ENCODE measurements around the gene RFX2. TPM values are rescaled to one million over a fixed set of nuclear protein-coding genes. Genes with fewer than 3 reads are reported as not detected.
A peak's percentile ranks its signal among the peaks of the same experiment; 100 is the strongest.
"Not testable (repeated sequence)": the region's sequence is repeated elsewhere in the genome, so short reads cannot be mapped to it uniquely, and the experiment has no call there.

The RFX2 gene
- total RNA-seq, 4 donors from 2014 or later: 25.5 to 49.9 (median 32.8) TPM

DNA sequence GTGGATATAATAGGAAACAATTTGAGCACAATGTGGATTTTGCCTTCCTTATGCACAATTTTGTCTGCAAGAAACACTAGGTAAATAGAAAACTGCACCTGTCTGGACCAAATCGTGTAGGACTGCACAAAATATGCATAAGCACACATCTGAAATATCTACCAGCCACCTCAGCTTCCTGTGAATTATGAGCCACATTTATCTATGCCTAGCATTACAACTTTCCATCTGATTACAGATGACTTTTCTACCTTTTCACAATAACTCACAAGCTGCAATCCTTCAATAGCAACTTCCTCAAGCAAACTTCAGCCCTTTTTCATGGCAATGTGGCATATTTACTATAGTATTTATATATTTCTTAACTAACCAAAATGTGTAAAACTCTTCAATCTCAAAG is 5.7 kb upstream of the RFX2 start:
- Histone ChIP-seq H3K36me3 (no peaks in the 10 kb centered on the region), H3K4me3 (no peak overlapping the region), H3K27me3 (no peaks in the 10 kb centered on the region), H3K9me3 (peaks cover 0 to 4% (median 2%) of the 10 kb centered on the region in 4 donors), H3K4me1 (no peaks in the 10 kb centered on the region), H3K27ac (replicated peaks in 1 of 4) (no peak overlapping the region)
- WGBS: 75% methylated on average over 1 of the region's 1 CpG
- intact Hi-C loops (cut with DNase I): no loop called here
- TF ChIP-seq, protein P1, sequence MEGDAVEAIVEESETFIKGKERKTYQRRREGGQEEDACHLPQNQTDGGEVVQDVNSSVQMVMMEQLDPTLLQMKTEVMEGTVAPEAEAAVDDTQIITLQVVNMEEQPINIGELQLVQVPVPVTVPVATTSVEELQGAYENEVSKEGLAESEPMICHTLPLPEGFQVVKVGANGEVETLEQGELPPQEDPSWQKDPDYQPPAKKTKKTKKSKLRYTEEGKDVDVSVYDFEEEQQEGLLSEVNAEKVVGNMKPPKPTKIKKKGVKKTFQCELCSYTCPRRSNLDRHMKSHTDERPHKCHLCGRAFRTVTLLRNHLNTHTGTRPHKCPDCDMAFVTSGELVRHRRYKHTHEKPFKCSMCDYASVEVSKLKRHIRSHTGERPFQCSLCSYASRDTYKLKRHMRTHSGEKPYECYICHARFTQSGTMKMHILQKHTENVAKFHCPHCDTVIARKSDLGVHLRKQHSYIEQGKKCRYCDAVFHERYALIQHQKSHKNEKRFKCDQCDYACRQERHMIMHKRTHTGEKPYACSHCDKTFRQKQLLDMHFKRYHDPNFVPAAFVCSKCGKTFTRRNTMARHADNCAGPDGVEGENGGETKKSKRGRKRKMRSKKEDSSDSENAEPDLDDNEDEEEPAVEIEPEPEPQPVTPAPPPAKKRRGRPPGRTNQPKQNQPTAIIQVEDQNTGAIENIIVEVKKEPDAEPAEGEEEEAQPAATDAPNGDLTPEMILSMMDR (IDR thresholded peaks at IDR 0.05): no peak
- TF ChIP-seq POLR2A (IDR thresholded peaks at IDR 0.05; ENCODE audit: low read depth) (no peak), EP300 (IDR thresholded peaks at IDR 0.05) (no peak), POLR2AphosphoS5 (IDR thresholded peaks at IDR 0.05) (no peak)
- no peak for DNase-seq (ENCODE audit: extremely low spot score)

DNA sequence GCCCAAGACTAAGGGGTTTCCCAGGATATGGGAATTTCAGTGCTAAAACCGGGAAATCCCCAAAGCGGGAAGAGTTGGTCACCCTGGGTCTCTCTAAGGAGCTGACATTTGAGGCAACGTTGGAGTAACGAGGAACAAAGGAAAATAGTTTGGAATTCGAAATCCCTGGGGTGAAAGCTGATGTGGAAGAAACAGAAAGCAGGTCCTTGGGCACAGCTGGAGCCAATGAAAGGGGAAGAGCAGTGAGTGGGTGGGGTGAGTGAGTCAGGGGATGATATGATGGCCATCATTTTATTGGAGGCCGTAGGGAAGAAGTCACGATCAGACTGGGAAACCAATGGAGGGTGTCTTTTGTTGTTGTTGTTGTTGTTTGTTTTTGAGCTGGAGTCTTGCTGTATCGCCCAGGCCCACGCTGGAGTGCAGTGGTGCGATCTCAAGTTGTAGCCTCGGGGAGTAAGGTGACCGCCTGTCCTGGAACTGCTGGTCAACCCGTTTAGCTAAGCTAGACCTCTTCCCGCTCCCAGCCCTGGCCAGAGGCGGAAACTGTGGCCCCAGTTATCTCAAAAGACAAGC is 3.4 kb upstream of the RFX2 start:
- Histone ChIP-seq H3K36me3 (no peaks in the 10 kb centered on the region), H3K27me3 (no peaks in the 10 kb centered on the region), H3K4me1 (peaks cover 3 to 9% (median 7%) of the 10 kb centered on the region in 4 donors), H3K9me3 (no peaks in the 10 kb centered on the region), H3K27ac (replicated peaks in 1 of 4) (no peak overlapping the region), H3K4me3 (no peak overlapping the region)
- intact Hi-C loops (cut with DNase I): no loop called here
- DNase-seq (ENCODE audit: extremely low spot score): no peak
- TF ChIP-seq, protein P1 (IDR thresholded peaks at IDR 0.05): no peak
- TF ChIP-seq EP300 (IDR thresholded peaks at IDR 0.05): no peak
- no peak for TF ChIP-seq POLR2A (IDR thresholded peaks at IDR 0.05; ENCODE audit: low read depth)
- no peak for TF ChIP-seq POLR2AphosphoS5 (IDR thresholded peaks at IDR 0.05)
- 73% methylated on average over 15 of the region's 15 CpGs for WGBS

DNA sequence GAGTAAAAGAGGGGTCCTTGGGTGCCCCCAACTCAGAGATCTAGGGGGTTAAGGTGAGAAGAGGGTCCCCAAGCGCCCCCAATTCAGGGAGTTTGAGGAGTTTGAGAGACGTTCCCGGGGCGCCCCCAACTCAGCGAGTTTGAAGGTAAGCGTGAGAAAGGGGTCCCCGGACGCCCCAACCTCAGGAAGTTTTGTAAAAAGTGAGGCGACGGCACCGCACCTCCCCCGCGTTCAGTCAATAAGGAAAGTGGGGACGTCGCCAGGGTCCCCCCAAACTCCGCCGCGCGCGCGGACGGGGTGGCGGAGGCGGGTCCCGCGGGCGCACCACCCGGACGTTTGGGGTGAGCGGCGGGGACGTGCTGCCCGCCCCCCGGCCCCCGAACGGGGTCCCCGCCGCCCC is 353 bp downstream of the RFX2 start:
- 3% methylated on average over 6 of the region's 38 CpGs for WGBS
- peaks cover 11 to 39% (median 37%) of the 10 kb centered on the region in 4 donors for H3K4me1 ChIP-seq
- TF ChIP-seq POLR2AphosphoS5 (IDR thresholded peaks at IDR 0.05): no peak
- TF ChIP-seq, protein P1 (IDR thresholded peaks at IDR 0.05): no peak
- no peak for TF ChIP-seq POLR2A (IDR thresholded peaks at IDR 0.05; ENCODE audit: low read depth)
- TF ChIP-seq EP300 (IDR thresholded peaks at IDR 0.05): no peak
- intact Hi-C loops (cut with DNase I): loop anchor here (2.0 kb wide), 1 partner anchor 53 kb away; no protein-coding TSS in a partner anchor
- H3K27ac ChIP-seq (replicated peaks in 1 of 4): peak overlapping the region; percentile 89 to 96 (median 91)
- no peaks in the 10 kb centered on the region for H3K27me3 ChIP-seq
- no peak for DNase-seq (ENCODE audit: extremely low spot score)
- no peaks in the 10 kb centered on the region for H3K36me3 ChIP-seq
- H3K9me3 ChIP-seq: no peaks in the 10 kb centered on the region
- H3K4me3 ChIP-seq: peak overlapping the region; percentile 77 to 97 (median 96)

DNA sequence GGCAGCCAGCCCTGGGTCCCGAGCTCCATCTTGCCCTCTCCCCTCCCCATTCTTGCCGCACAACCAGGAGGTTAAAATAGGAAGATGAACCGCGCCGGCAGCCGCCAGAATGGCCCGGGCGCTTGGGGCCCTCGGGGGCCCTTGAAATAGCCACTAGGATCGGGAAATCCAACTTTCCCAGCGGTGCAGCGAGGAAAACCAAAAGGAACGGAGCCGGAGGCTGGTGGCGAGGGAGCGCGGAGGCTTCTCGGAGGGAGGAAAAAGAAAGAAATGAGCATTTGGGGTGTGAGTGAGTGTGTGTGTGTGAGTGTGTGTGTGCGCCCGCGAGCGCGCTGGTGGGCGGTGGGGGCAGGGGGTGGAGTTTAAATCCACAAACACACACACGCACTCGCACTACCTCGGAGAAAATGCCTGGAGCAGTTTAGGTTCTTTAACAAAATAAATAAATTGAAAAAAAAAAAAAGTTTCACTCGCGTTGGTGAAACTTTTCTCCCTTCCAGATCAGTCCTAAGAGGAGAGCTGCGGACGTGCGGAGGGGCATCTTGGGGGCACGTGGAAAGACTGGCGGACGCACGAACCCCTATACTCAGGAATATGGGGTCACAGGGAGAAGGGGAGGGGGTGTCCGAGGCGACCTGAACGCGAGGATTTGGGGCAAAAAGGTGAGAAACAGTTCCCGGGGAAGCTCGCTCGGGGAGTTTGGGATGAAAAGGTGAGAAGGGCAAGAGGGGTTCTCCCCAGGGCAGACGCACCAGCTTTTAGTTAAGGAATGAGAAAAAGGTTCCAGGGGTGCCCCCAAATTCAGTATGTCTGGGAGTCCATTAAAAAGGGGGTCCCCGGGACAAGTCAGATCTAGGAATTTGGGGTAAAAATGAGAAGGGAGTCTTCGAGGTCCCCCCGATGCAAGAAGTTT is 1.3 kb downstream of the RFX2 start:
- no peak for TF ChIP-seq POLR2A (IDR thresholded peaks at IDR 0.05; ENCODE audit: low read depth)
- TF ChIP-seq, protein P1 (IDR thresholded peaks at IDR 0.05): no peak
- TF ChIP-seq EP300 (IDR thresholded peaks at IDR 0.05): no peak
- peak; percentile 71 to 93 for TF ChIP-seq POLR2AphosphoS5 (IDR thresholded peaks at IDR 0.05)
- Histone ChIP-seq H3K36me3 (no peaks in the 10 kb centered on the region), H3K4me3 (peak overlapping the region; percentile 77 to 97 (median 96)), H3K27ac (replicated peaks in 1 of 4) (peak overlapping the region; percentile 89 to 96 (median 91)), H3K9me3 (no peaks in the 10 kb centered on the region), H3K27me3 (no peaks in the 10 kb centered on the region), H3K4me1 (peaks cover 20 to 49% (median 47%) of the 10 kb centered on the region in 4 donors)
- intact Hi-C loops (cut with DNase I): loop anchor here (2.0 kb wide), 1 partner anchor 52 kb away; no protein-coding TSS in a partner anchor
- peak; percentile 93 for DNase-seq (ENCODE audit: extremely low spot score)
- under 1% methylated on average over 47 of the region's 47 CpGs for WGBS

DNA sequence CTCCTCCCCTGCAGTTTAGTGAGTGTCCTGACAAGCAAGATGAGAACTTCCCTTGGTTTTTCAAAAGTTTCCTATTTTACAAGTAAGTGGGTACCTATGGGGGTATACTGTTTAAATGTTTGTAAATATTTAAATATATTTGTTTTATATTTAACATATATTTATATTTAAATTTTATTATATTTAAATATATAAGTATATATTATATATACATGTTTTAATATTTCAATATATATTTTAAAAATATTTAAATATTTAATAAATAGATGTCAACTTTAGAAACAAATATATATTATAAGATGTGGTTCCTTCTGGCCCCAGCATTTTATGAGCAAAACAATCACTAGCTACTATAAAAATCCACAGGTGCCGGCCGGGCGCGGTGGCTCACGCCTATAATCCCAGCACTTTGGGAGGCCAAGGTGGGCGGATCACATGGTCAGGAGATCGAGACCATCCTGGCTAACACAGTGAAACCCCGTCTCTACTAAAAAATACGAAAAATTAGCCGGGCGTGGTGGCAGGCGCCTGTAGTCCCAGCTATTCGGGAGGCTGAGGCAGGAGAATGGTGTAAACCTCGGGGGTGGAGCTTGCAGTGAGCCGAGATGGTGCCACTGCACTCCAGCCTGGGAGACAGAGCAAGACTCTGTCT is 3.5 kb downstream of the RFX2 start:
- H3K4me3 ChIP-seq; H3K27me3 ChIP-seq; H3K36me3 ChIP-seq; DNase-seq (ENCODE audit: extremely low spot score); H3K9me3 ChIP-seq; intact Hi-C loops (cut with DNase I): not testable (repeated sequence)
- Histone ChIP-seq H3K4me1 (peaks cover 35 to 71% (median 69%) of the 10 kb centered on the region in 4 donors), H3K27ac (replicated peaks in 1 of 4) (peak overlapping the region; percentile 89 to 96 (median 91))
- WGBS: 89% methylated on average over 15 of the region's 15 CpGs
